ENCODE data around the gene ETV4.

DNA sequence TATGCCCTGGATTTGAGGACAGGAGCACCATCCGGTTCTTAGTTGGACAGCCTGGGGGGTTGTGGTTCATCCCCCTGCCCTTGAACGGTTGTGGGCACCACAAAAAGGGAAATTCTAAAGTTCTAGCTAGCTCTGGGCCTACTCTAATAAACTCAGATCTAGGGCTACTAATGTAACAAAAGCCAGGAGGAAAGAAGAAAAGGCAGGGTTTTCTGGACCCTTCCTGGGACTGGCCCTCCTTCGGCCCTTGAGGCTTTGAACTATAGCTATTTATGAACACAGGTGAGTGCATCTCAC lies 15.1 kb downstream of the ETV4 start:
- no peak for TF ChIP-seq EZH2phosphoT487 (IDR thresholded peaks at IDR 0.05; ENCODE audit: borderline replicate concordance, low read length)
- TF ChIP-seq, protein P1, sequence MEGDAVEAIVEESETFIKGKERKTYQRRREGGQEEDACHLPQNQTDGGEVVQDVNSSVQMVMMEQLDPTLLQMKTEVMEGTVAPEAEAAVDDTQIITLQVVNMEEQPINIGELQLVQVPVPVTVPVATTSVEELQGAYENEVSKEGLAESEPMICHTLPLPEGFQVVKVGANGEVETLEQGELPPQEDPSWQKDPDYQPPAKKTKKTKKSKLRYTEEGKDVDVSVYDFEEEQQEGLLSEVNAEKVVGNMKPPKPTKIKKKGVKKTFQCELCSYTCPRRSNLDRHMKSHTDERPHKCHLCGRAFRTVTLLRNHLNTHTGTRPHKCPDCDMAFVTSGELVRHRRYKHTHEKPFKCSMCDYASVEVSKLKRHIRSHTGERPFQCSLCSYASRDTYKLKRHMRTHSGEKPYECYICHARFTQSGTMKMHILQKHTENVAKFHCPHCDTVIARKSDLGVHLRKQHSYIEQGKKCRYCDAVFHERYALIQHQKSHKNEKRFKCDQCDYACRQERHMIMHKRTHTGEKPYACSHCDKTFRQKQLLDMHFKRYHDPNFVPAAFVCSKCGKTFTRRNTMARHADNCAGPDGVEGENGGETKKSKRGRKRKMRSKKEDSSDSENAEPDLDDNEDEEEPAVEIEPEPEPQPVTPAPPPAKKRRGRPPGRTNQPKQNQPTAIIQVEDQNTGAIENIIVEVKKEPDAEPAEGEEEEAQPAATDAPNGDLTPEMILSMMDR (conservative IDR thresholded peaks at IDR 0.05; ENCODE audit: low read depth, low read length) = no peak
